Left lobe of liver (tissue), 1 donor: ENCODE measurements around the gene ARL11. TPM values are rescaled to one million over a fixed set of nuclear protein-coding genes. Genes with fewer than 3 reads are reported as not detected.

Experiments
- total RNA-seq: library from RNA; stranded (reverse); gene quantifications from one replicate; pipeline ENCODE4 v1.2.1, GENCODE V29; 2021
- donor health status: DM: no; HTN: yes; CAD: no.

Gene ARL11
- total RNA-seq, 1 donor from 2014 or later, result 0.23 TPM

Other genes starting within 250 kb of the ARL11 start
- gene CAB39L, start 184.4 kb upstream of the ARL11 start, total RNA-seq, result 2.4 TPM
- 4.9 TPM for gene SETDB2, start 184.2 kb upstream of the ARL11 start, total RNA-seq
- gene PHF11, start 132.6 kb upstream of the ARL11 start, total RNA-seq, result 11.7 TPM
- gene RCBTB1, start 42.9 kb upstream of the ARL11 start, total RNA-seq, result 7.2 TPM
- 62.5 TPM for gene EBPL, start 63.0 kb downstream of the ARL11 start, total RNA-seq
- 14.8 TPM for gene KPNA3, start 164.2 kb downstream of the ARL11 start, total RNA-seq